22Rv1 (cell line): ENCODE data around the gene DPF3.

Experiments used
- CTCF ChIP-seq: fragments of 450-650 bp; IDR thresholded peaks from 2 replicates; pipeline ENCODE4 v1.5.1; 2017; ENCODE audit warnings: mild to moderate bottlenecking
- ZFX ChIP-seq: fragments of 450-650 bp; IDR thresholded peaks from 2 replicates; pipeline ENCODE4 v1.6.1; 2017; ENCODE audit warnings: antibody characterized with exemption, borderline replicate concordance

GRCh38 chr14:72709916-72710611 is 183.8 kb downstream of the DPF3 start:
- TF ChIP-seq CTCF = no peak
- no peak for TF ChIP-seq ZFX
